Type B pancreatic cell (in vitro differentiated cells): ENCODE measurements around the gene ANKRD17. TPM values are rescaled to one million over a fixed set of nuclear protein-coding genes. Genes with fewer than 3 reads are reported as not detected.

Source experiments
- DNase-seq: peaks from one replicate; pipeline ENCODE4 v3.0.0; 2021; ENCODE audit warnings: mixed read lengths; ENCODE audit not compliant: unreplicated experiment; ENCODE audit errors: extremely low spot score
- H3K27ac Mint-ChIP-seq: 2 replicates; pipeline ENCODE4 v1.8.0; 2021; ENCODE audit warnings: mild to moderate bottlenecking, mixed read lengths
- H3K27me3 Mint-ChIP-seq: 2 replicates; pipeline ENCODE4 v1.8.0; 2021; ENCODE audit warnings: mixed read lengths
- H3K36me3 Mint-ChIP-seq: 2 replicates; pipeline ENCODE4 v1.8.0; 2021; ENCODE audit warnings: mixed read lengths
- H3K4me1 Mint-ChIP-seq: one replicate; pipeline ENCODE4 v1.8.0; 2021; ENCODE audit warnings: mixed read lengths; ENCODE audit not compliant: unreplicated experiment
- H3K4me3 Mint-ChIP-seq: 2 replicates; pipeline ENCODE4 v1.8.0; 2021; ENCODE audit warnings: mild to moderate bottlenecking, mixed read lengths
- H3K9me3 Mint-ChIP-seq: 2 replicates; pipeline ENCODE4 v1.8.0; 2021; ENCODE audit warnings: mixed read lengths
- CTCF ChIP-seq: fragments of 200-600 bp; sonication (generic); conservative IDR thresholded peaks from 2 replicates; pipeline ENCODE4 v1.5.0; 2021; ENCODE audit warnings: antibody characterized with exemption, mild to moderate bottlenecking
- total RNA-seq: library from RNA; stranded (reverse); gene quantifications from 2 replicates; pipeline ENCODE4 v1.2.1, GENCODE V29; 2021; ENCODE audit warnings: low replicate concordance

The ANKRD17 gene
- total RNA-seq, 1 donor from 2014 or later, result 77.7 TPM

- no peak for TF ChIP-seq CTCF
Measured at GRCh38 chr4:73281982-73282381, 23.4 kb upstream of the ANKRD17 start.

GRCh38 chr4:73281396-73281795 is 22.8 kb upstream of the ANKRD17 start:
- Mint-ChIP-seq H3K9me3 (peaks cover 5% of the 10 kb centered on the region), H3K27ac (no peak overlapping the region), H3K4me1 (no peaks in the 10 kb centered on the region), H3K36me3 (peaks cover 17% of the 10 kb centered on the region), H3K27me3 (no peaks in the 10 kb centered on the region), H3K4me3 (no peak overlapping the region)
- TF ChIP-seq CTCF, result no peak
- DNase-seq, result no peak

More at GRCh38 chr4:73281982-73282381, 23.4 kb upstream of the ANKRD17 start:
- no peaks in the 10 kb centered on the region for H3K4me1 Mint-ChIP-seq
- H3K27me3 Mint-ChIP-seq, result no peaks in the 10 kb centered on the region
- no peak for DNase-seq
- H3K4me3 Mint-ChIP-seq, result no peak overlapping the region
- H3K9me3 Mint-ChIP-seq, result peaks cover 5% of the 10 kb centered on the region
- H3K27ac Mint-ChIP-seq, result no peak overlapping the region
- peaks cover 17% of the 10 kb centered on the region for H3K36me3 Mint-ChIP-seq

- Mint-ChIP-seq H3K27me3 (no peaks in the 10 kb centered on the region), H3K4me1 (peaks cover 4% of the 10 kb centered on the region), H3K27ac (no peak overlapping the region), H3K9me3 (peaks cover 9% of the 10 kb centered on the region), H3K4me3 (no peak overlapping the region), H3K36me3 (peaks cover 17% of the 10 kb centered on the region)
- no peak for DNase-seq
- TF ChIP-seq CTCF, result no peak
Measured at GRCh38 chr4:73277201-73277600, 18.6 kb upstream of the ANKRD17 start.

- peaks cover 9% of the 10 kb centered on the region for H3K36me3 Mint-ChIP-seq
- DNase-seq, result no peak
- peaks cover 4% of the 10 kb centered on the region for H3K4me1 Mint-ChIP-seq
- H3K9me3 Mint-ChIP-seq, result peaks cover 4% of the 10 kb centered on the region
- H3K27me3 Mint-ChIP-seq, result no peaks in the 10 kb centered on the region
- no peak overlapping the region for H3K4me3 Mint-ChIP-seq
- TF ChIP-seq CTCF, result no peak
- no peak overlapping the region for H3K27ac Mint-ChIP-seq
Measured at GRCh38 chr4:73275318-73275654, 16.7 kb upstream of the ANKRD17 start.

- H3K27me3 Mint-ChIP-seq, result no peaks in the 10 kb centered on the region
Measured at GRCh38 chr4:73272816-73273215, 14.2 kb upstream of the ANKRD17 start.

More at GRCh38 chr4:73272816-73273215, 14.2 kb upstream of the ANKRD17 start:
- peaks cover 4% of the 10 kb centered on the region for H3K36me3 Mint-ChIP-seq
- no peak for TF ChIP-seq CTCF
- peaks cover 4% of the 10 kb centered on the region for H3K4me1 Mint-ChIP-seq
- H3K9me3 Mint-ChIP-seq, result peaks cover 4% of the 10 kb centered on the region
- H3K27ac Mint-ChIP-seq, result no peak overlapping the region
- no peak overlapping the region for H3K4me3 Mint-ChIP-seq
- DNase-seq, result no peak
